Measurements from ENCODE around the gene TAF1B.

Gene TAF1B

DNA sequence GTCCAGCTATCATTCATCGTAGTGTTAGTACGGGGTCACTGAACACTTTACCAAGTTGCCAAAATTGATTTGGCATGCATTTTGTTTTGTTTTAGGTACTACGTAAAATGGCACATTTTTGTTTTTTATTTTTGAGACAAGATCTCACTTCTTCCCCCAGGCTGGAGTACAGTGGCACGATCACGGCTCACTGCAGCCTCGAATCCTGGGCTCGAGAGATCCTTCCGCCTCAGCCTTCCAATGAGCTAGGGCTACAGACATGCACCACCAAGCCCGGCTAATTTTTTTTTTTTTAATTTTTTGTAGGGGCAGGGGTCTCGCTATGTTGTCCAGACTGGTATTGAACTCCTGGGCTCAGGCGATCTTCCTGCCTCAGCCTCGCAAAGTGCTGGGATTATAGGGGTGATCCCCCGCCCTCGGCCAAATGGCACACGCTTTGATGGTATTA lies 786 bp downstream of the TAF1B start:
- Histone ChIP-seq H3K4me3 (ENCODE audit: low read depth, low read length, poor library complexity, severe bottlenecking) (peak overlapping the region; percentile 76), H3F3A (ENCODE audit: insufficient read depth, low read length) (no peaks in the 10 kb centered on the region), H3K9ac (ENCODE audit: low read length) (peak overlapping the region; percentile 87), H3K79me2 (ENCODE audit: insufficient read depth, low read length) (0 out of 2 replicates have a peak, but pooled peaks cover 6% of the 10 kb centered on the region), H3K9me3 (ENCODE audit: low read length) (no peaks in the 10 kb centered on the region), H3K4me1 (ENCODE audit: insufficient read depth, low read length, severe bottlenecking) (peaks cover 28% of the 10 kb centered on the region), H2AFZ (ENCODE audit: low read length) (no peak overlapping the region), H4K20me1 (ENCODE audit: insufficient read depth, low read length) (no peaks in the 10 kb centered on the region), H3K9me2 (ENCODE audit: low read depth, low read length) (no peaks in the 10 kb centered on the region), H3K27ac (ENCODE audit: low read depth, low read length, poor library complexity, severe bottlenecking) (peak overlapping the region; percentile 56), H3K36me3 (ENCODE audit: insufficient read depth, low read length) (peaks cover 34% of the 10 kb centered on the region), H3K27me3 (ENCODE audit: insufficient read depth, low read length) (no peaks in the 10 kb centered on the region), H3K4me2 (ENCODE audit: low read length) (peak overlapping the region; percentile 74)
- no peak for TF ChIP-seq EZH2 (IDR thresholded peaks at IDR 0.05; ENCODE audit: borderline replicate concordance, low read length)
- TF ChIP-seq, protein P1, sequence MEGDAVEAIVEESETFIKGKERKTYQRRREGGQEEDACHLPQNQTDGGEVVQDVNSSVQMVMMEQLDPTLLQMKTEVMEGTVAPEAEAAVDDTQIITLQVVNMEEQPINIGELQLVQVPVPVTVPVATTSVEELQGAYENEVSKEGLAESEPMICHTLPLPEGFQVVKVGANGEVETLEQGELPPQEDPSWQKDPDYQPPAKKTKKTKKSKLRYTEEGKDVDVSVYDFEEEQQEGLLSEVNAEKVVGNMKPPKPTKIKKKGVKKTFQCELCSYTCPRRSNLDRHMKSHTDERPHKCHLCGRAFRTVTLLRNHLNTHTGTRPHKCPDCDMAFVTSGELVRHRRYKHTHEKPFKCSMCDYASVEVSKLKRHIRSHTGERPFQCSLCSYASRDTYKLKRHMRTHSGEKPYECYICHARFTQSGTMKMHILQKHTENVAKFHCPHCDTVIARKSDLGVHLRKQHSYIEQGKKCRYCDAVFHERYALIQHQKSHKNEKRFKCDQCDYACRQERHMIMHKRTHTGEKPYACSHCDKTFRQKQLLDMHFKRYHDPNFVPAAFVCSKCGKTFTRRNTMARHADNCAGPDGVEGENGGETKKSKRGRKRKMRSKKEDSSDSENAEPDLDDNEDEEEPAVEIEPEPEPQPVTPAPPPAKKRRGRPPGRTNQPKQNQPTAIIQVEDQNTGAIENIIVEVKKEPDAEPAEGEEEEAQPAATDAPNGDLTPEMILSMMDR (IDR thresholded peaks at IDR 0.05; ENCODE audit: low read length): no peak

GRCh38 chr2:9844576-9844975 lies 1.3 kb downstream of the TAF1B start:
- H3K4me1 ChIP-seq (ENCODE audit: insufficient read depth, low read length, severe bottlenecking): peaks cover 28% of the 10 kb centered on the region
- TF ChIP-seq, protein P1 (IDR thresholded peaks at IDR 0.05; ENCODE audit: low read length): no peak
- no peak for TF ChIP-seq EZH2 (IDR thresholded peaks at IDR 0.05; ENCODE audit: borderline replicate concordance, low read length)
- no peaks in the 10 kb centered on the region for H4K20me1 ChIP-seq (ENCODE audit: insufficient read depth, low read length)
- H3K79me2 ChIP-seq (ENCODE audit: insufficient read depth, low read length): 0 out of 2 replicates have a peak, but pooled peaks cover 6% of the 10 kb centered on the region
- no peak overlapping the region for H2AFZ ChIP-seq (ENCODE audit: low read length)
- peaks cover 39% of the 10 kb centered on the region for H3K36me3 ChIP-seq (ENCODE audit: insufficient read depth, low read length)
- H3K4me2 ChIP-seq (ENCODE audit: low read length): peak overlapping the region; percentile 74
- peak overlapping the region; percentile 87 for H3K9ac ChIP-seq (ENCODE audit: low read length)
- no peaks in the 10 kb centered on the region for H3K27me3 ChIP-seq (ENCODE audit: insufficient read depth, low read length)
- peak overlapping the region; percentile 76 for H3K4me3 ChIP-seq (ENCODE audit: low read depth, low read length, poor library complexity, severe bottlenecking)
- no peaks in the 10 kb centered on the region for H3K9me3 ChIP-seq (ENCODE audit: low read length)
- H3F3A ChIP-seq (ENCODE audit: insufficient read depth, low read length): no peaks in the 10 kb centered on the region
- H3K27ac ChIP-seq (ENCODE audit: low read depth, low read length, poor library complexity, severe bottlenecking): peak overlapping the region; percentile 56
- H3K9me2 ChIP-seq (ENCODE audit: low read depth, low read length): no peaks in the 10 kb centered on the region

- no peak for TF ChIP-seq EZH2 (IDR thresholded peaks at IDR 0.05; ENCODE audit: borderline replicate concordance, low read length)
- TF ChIP-seq, protein P1 (IDR thresholded peaks at IDR 0.05; ENCODE audit: low read length): no peak
Observed at GRCh38 chr2:9846554-9846953, 3.3 kb downstream of the TAF1B start.

More at GRCh38 chr2:9846554-9846953, 3.3 kb downstream of the TAF1B start:
- no peak overlapping the region for H3K27ac ChIP-seq (ENCODE audit: low read depth, low read length, poor library complexity, severe bottlenecking)
- H3K79me2 ChIP-seq (ENCODE audit: insufficient read depth, low read length): 0 out of 2 replicates have a peak, but pooled peaks cover 6% of the 10 kb centered on the region
- no peak overlapping the region for H3K9ac ChIP-seq (ENCODE audit: low read length)
- H3K4me1 ChIP-seq (ENCODE audit: insufficient read depth, low read length, severe bottlenecking): peaks cover 28% of the 10 kb centered on the region
- no peaks in the 10 kb centered on the region for H4K20me1 ChIP-seq (ENCODE audit: insufficient read depth, low read length)
- no peak overlapping the region for H2AFZ ChIP-seq (ENCODE audit: low read length)
- H3K4me3 ChIP-seq (ENCODE audit: low read depth, low read length, poor library complexity, severe bottlenecking): no peak overlapping the region
- H3K9me3 ChIP-seq (ENCODE audit: low read length): no peaks in the 10 kb centered on the region
- H3K9me2 ChIP-seq (ENCODE audit: low read depth, low read length): no peaks in the 10 kb centered on the region
- H3K27me3 ChIP-seq (ENCODE audit: insufficient read depth, low read length): no peaks in the 10 kb centered on the region
- no peaks in the 10 kb centered on the region; the same call in 1 of the 2 replicates for H3F3A ChIP-seq (ENCODE audit: insufficient read depth, low read length)
- peaks cover 59% of the 10 kb centered on the region for H3K36me3 ChIP-seq (ENCODE audit: insufficient read depth, low read length)
- H3K4me2 ChIP-seq (ENCODE audit: low read length): no peak overlapping the region

Measured in OCI-LY1 (cell line).